GM12892 (cell line): ENCODE data around the gene SLC4A4.

Experiments used
- DNase-seq: peaks from one replicate; pipeline ENCODE4 v3.0.0; 2011; ENCODE audit not compliant: insufficient read length
- FAIRE-seq: peaks from 2 replicates; lab custom pipeline; 2011; peaks lifted over from hg19 to GRCh38; lab: Jason Lieb, UNC
- POLR2A ChIP-seq: IDR thresholded peaks from 2 replicates; pipeline ENCODE4 v1.6.1; 2011; ENCODE audit warnings: low read depth, low read length, control low read depth
- POLR2AphosphoS5 ChIP-seq: IDR thresholded peaks from 2 replicates; pipeline ENCODE4 v1.6.1; 2011; ENCODE audit warnings: low read depth, low read length, control low read depth
- TAF1 ChIP-seq: IDR thresholded peaks from 2 replicates; pipeline ENCODE4 v1.6.1; 2011; ENCODE audit warnings: low read depth, mild to moderate bottlenecking, control low read depth, low read length, borderline replicate concordance

Gene SLC4A4

DNA sequence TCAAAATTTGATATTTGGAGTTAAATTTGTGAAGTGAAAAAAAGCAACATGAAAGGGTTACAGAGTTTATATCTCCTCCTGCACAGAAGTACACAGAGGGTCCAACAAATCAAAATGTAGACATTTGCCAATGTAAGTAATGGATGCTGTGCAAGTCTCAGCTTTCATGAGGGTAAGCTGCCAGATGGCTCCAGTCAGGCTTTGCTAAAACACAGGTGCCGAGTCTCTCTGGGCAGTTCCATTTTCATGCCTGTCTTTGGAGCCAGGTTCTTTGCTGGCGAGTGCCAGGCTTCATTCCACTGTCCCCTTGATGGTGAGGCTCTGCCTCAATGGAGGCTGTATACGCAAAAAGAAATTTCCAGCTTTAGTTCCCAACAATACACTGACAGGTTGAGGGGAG, 27.9 kb downstream of the SLC4A4 start:
- FAIRE-seq: no peak
- TF ChIP-seq POLR2A: no peak
- no peak for DNase-seq

DNA sequence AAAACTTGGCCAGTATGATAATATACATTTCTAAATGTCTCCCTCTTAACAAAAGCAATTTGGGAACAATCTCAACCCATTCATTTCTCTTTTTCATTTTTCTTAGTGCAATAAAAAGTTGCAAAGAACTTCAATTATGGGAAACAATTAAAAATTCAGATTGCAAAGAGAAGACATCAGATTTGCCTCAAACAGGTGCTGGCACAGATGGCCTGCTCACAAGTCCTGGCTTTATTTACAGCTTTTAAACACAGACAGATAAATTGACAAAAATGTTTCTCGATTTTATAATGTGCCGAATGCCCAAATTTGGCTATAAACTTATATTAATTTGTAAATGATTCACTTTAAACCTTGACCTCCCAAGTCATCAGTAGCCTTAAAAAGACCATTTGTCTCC, 28.7 kb downstream of the SLC4A4 start:
- no peak for TF ChIP-seq TAF1
- no peak for TF ChIP-seq POLR2A
- no peak for TF ChIP-seq POLR2AphosphoS5
- no peak for DNase-seq
- no peak for FAIRE-seq

GRCh38 chr4:71368906-71369305, 30.1 kb downstream of the SLC4A4 start:
- FAIRE-seq (no peak), DNase-seq (no peak)
- TF ChIP-seq POLR2AphosphoS5: no peak
- no peak for TF ChIP-seq POLR2A
- TF ChIP-seq TAF1: no peak

DNA sequence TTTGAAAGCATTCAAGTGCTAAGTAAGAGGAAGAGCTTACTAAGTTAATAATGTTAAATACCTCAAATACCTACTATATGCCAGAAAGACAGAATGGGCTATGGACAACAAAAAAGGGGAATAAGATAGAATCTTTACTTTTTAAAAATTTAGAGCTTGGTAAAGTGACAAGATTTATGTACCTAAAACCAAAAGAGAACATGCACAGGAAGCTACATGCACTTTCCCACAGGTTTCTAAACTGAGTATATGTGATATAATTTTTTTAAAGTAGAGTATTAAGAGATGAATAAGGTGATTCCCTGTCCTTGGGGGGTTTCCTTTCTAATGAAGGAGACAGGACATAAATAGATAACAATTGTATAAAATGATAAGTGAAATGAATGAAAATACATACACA, 30.7 kb downstream of the SLC4A4 start:
- DNase-seq (no peak), FAIRE-seq (no peak)
- TF ChIP-seq POLR2AphosphoS5 (no peak), POLR2A (no peak), TAF1 (no peak)

DNA sequence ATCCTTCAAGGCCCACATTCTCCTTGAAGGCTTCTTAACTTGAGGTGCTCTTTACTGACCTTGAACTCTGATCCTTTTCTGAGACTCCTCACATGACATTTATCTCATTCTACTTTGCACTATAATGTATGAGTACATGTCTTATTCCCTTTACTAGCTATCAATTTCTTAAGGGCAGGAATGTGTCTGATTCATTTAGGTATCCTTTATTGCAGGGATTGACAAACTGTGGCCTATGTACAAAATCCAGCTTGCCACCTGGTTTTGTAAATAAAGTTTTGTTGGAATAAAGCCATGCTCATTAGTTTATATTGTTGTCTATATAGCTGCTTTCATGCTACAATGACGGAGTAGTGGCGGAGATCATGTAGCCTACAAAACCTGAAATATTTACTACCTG, 36.7 kb downstream of the SLC4A4 start:
- DNase-seq: no peak
- TF ChIP-seq TAF1 (no peak), POLR2A (no peak), POLR2AphosphoS5 (no peak)
- no peak for FAIRE-seq

DNA sequence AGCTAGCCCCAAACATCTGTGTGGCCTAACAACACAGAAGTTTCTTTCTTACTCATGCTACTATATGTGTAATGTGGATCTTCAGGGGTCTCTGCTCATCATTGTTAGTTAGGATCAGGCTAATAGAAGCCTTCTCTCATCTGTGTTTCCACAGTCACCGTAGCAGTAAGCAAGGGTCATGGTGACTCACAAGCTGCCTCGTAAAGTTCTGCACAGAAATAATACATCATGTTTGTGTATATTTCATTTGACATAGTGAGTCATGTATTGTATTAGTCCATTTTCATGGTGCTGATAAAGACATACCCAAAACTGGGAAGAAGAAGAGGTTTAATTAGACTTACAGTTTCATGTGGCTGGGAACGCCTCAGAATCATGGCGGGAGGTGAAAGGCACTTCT, 38.7 kb downstream of the SLC4A4 start:
- TF ChIP-seq POLR2AphosphoS5 (no peak), TAF1 (no peak)
- DNase-seq: no peak
- FAIRE-seq: no peak

DNA sequence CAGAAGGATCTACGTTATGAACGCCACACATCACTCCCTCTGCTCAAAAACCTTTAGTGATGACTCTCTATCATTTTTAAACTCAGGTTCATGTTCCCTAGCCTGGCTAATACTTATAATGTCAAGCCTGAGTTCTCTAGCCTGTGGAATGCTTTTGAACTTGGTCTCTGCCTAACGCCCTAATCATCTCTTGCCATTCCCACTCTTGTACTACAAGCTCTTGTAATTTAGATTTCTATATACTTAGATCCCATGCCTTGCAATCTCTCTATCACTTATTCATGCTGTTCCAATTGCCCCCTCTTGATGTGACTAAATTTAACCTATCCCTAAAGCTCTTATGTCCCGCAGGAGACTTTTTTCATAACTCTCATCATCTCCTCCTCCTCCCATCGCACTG, 40.3 kb downstream of the SLC4A4 start:
- TF ChIP-seq POLR2A: no peak
- TF ChIP-seq TAF1: no peak
- no peak for TF ChIP-seq POLR2AphosphoS5
- no peak for FAIRE-seq
- DNase-seq: no peak

- DNase-seq (no peak), FAIRE-seq (no peak)
- TF ChIP-seq TAF1 (no peak), POLR2AphosphoS5 (no peak), POLR2A (no peak)
Observed at GRCh38 chr4:71380788-71381187, 42.0 kb downstream of the SLC4A4 start.

- TF ChIP-seq POLR2AphosphoS5 (no peak), TAF1 (no peak), POLR2A (no peak)
- DNase-seq (no peak), FAIRE-seq (no peak)
Observed at GRCh38 chr4:71382125-71382899, 43.5 kb downstream of the SLC4A4 start.

- TF ChIP-seq POLR2AphosphoS5 (no peak), TAF1 (no peak), POLR2A (no peak)
- DNase-seq: no peak
- no peak for FAIRE-seq
Observed at GRCh38 chr4:71382900-71383560, 44.2 kb downstream of the SLC4A4 start.

DNA sequence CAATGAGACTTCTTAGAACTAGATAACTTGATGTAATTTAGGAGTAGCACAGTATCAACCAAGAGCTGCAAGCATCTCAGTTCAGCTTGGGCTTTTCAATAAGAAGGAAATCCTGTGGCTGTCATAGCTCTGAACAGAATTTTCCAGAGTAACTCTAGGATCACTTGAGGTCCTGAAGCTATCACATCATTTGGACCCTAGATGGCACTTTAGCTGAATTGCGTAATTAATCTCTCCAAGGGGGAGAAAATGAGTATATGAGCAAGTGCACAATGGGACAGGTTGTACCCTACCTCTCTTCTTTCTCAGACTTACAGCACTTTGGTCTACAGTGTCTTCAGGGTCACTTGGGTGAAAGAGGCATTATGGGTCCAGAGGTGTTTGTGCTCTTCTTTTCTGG, 45.2 kb downstream of the SLC4A4 start:
- TF ChIP-seq TAF1: no peak
- TF ChIP-seq POLR2AphosphoS5: no peak
- no peak for TF ChIP-seq POLR2A
- no peak for FAIRE-seq

More for the DNA sequence above, 45.2 kb downstream of the SLC4A4 start:
- no peak for DNase-seq
